Activated naive CD8-positive, alpha-beta T cell (primary cell): ENCODE data around the gene RPS15.
A peak's percentile ranks its signal among the peaks of the same experiment; 100 is the strongest.
"Not testable (repeated sequence)": the region's sequence is repeated elsewhere in the genome, so short reads cannot be mapped to it uniquely, and the experiment has no call there.

Experiments used
- H3K27ac Mint-ChIP-seq: one replicate; pipeline ENCODE4 v1.8.0; 2021; ENCODE audit warnings: mixed read lengths
- H3K27me3 Mint-ChIP-seq: one replicate; pipeline ENCODE4 v1.8.0; 2021; ENCODE audit warnings: mixed read lengths
- H3K36me3 Mint-ChIP-seq: one replicate; pipeline ENCODE4 v1.8.0; 2021; ENCODE audit warnings: mixed read lengths
- H3K4me1 Mint-ChIP-seq: one replicate; pipeline ENCODE4 v1.8.0; 2021; ENCODE audit warnings: low read depth, mixed read lengths
- H3K4me3 Mint-ChIP-seq: one replicate; pipeline ENCODE4 v1.8.0; 2021; ENCODE audit warnings: mild to moderate bottlenecking, mixed read lengths
- H3K9me3 Mint-ChIP-seq: one replicate; pipeline ENCODE4 v1.8.0; 2021; ENCODE audit warnings: low read depth, mixed read lengths

RPS15 gene

GRCh38 chr19:1471010-1471514 is 32.9 kb downstream of the RPS15 start:
- peaks cover 10% of the 10 kb centered on the region for H3K4me1 Mint-ChIP-seq
- H3K27me3 Mint-ChIP-seq = no peaks in the 10 kb centered on the region
- no peaks in the 10 kb centered on the region for H3K36me3 Mint-ChIP-seq
- H3K27ac Mint-ChIP-seq = no peak overlapping the region
- H3K4me3 Mint-ChIP-seq = peak overlapping the region; percentile 59
- no peaks in the 10 kb centered on the region for H3K9me3 Mint-ChIP-seq

- no peak overlapping the region for H3K27ac Mint-ChIP-seq
- H3K9me3 Mint-ChIP-seq = no peaks in the 10 kb centered on the region
- peaks cover 10% of the 10 kb centered on the region for H3K4me1 Mint-ChIP-seq
- H3K27me3 Mint-ChIP-seq = no peaks in the 10 kb centered on the region
- no peak overlapping the region for H3K4me3 Mint-ChIP-seq
- H3K36me3 Mint-ChIP-seq = no peaks in the 10 kb centered on the region
Measured at GRCh38 chr19:1471515-1472160, 33.4 kb downstream of the RPS15 start.

- Mint-ChIP-seq H3K4me3 (no peak overlapping the region), H3K9me3 (no peaks in the 10 kb centered on the region), H3K4me1 (peaks cover 14% of the 10 kb centered on the region), H3K36me3 (no peaks in the 10 kb centered on the region), H3K27ac (no peak overlapping the region), H3K27me3 (no peaks in the 10 kb centered on the region)
Measured at GRCh38 chr19:1472231-1473084, 34.3 kb downstream of the RPS15 start.

- Mint-ChIP-seq H3K27me3 (no peaks in the 10 kb centered on the region), H3K4me1 (peaks cover 15% of the 10 kb centered on the region), H3K27ac (no peak overlapping the region), H3K4me3 (no peak overlapping the region), H3K9me3 (no peaks in the 10 kb centered on the region), H3K36me3 (no peaks in the 10 kb centered on the region)
Measured at GRCh38 chr19:1473085-1473851, 35.1 kb downstream of the RPS15 start.

DNA sequence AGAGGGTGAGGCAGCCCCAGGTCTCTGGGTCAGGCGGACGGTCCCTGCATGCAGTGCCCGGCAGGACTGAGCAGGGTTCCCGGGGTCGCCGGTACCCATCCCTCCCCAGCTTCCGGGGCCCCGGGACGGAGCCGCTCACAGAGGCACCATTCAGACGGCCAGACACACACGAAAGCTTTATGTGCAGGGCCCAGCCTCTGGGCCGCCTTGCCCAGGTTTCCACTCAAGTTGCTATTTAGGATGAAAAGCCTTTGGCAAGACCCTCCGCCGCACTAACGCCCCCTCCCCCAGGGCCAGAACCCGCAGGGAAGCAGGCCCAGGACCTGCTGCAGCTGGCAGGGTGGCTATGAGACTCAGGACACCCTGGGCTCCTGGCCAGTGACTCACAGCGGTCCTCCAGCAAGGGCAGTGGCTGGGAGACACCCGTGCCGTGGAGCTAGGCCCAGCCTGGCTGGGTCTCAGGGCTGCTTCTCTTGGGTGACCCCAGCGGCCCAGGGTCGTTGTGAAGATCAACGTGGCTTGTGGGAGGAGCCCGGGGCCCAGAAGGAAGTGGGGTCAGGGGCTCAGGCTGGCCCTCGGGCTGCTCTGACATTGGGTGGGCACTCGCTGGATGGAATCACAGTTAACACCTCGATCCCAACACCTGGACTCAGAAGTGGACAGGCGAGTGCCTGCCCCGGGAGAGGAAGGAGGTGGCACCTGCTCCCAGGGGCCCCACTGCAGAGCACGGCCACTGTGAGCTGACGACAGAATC is 36.0 kb downstream of the RPS15 start:
- Mint-ChIP-seq H3K36me3 (no peaks in the 10 kb centered on the region), H3K9me3 (no peaks in the 10 kb centered on the region), H3K4me3 (no peak overlapping the region), H3K27ac (no peak overlapping the region), H3K4me1 (peaks cover 18% of the 10 kb centered on the region), H3K27me3 (no peaks in the 10 kb centered on the region)

DNA sequence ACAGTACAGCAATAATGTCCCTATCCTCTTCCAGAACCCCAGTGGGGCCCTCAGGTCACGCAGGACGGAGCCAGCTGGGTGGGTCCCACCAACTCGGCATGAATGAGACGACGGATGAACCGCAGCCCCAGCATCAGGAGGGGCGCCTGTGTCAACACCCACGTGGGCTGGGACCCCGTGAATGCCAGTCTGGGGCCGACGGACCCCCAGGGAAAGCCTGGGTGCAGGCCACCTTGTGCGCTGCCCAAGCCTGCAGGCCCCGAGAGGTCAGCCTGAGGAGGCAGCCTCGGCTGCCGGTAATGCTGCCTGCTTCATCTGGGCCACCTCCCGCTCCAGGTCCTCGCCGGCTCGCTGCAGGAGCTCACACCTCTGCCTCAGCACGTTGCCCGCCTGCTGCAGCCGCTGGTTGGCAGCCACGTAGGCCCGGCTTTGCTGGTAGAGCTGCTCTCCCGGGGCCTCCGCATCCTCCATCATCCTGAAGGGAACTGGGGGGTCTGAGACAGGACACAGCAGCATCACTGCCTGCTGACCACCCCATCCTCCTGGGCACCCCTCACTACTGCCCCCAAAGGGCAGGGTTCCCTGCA is 36.7 kb downstream of the RPS15 start:
- H3K4me1 Mint-ChIP-seq = peaks cover 19% of the 10 kb centered on the region
- no peaks in the 10 kb centered on the region for H3K27me3 Mint-ChIP-seq
- H3K36me3 Mint-ChIP-seq = no peaks in the 10 kb centered on the region
- no peak overlapping the region for H3K4me3 Mint-ChIP-seq
- no peaks in the 10 kb centered on the region for H3K9me3 Mint-ChIP-seq
- H3K27ac Mint-ChIP-seq = no peak overlapping the region

GRCh38 chr19:1475751-1476437 is 37.7 kb downstream of the RPS15 start:
- Mint-ChIP-seq H3K27ac (no peak overlapping the region), H3K36me3 (no peaks in the 10 kb centered on the region), H3K27me3 (no peaks in the 10 kb centered on the region), H3K4me3 (no peak overlapping the region), H3K4me1 (peaks cover 17% of the 10 kb centered on the region), H3K9me3 (no peaks in the 10 kb centered on the region)

DNA sequence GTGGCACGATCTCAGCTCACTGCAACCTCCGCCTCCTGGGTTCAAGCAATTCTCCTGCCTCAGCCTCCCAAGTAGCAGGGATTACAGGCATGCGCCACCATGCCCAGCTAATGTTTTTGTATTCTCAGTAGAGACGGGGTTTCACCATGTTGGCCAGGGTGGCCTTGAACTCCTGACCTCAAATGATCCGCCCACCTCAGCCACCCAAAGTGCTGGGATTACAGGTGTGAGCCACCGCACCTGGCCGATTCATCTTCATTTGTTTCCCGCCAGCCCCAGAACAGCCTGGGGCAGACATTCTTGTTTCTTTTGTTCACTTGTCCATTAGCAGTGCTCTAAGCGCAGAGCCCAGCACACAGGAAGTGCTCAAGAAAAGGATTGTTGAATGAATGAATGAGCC is 38.9 kb downstream of the RPS15 start:
- peak overlapping the region; percentile 54 for H3K4me3 Mint-ChIP-seq
- H3K36me3 Mint-ChIP-seq, H3K27me3 Mint-ChIP-seq, H3K9me3 Mint-ChIP-seq, H3K27ac Mint-ChIP-seq: not testable (repeated sequence)
- H3K4me1 Mint-ChIP-seq = peaks cover 12% of the 10 kb centered on the region

- no peaks in the 10 kb centered on the region for H3K36me3 Mint-ChIP-seq
- H3K4me1 Mint-ChIP-seq = peaks cover 9% of the 10 kb centered on the region
- peak within 1 kb of the TSS; percentile 97 for H3K4me3 Mint-ChIP-seq
Measured at GRCh38 chr19:1478934-1479707, 40.9 kb downstream of the RPS15 start, which contains the start of gene C19orf25. Gene C19orf25 (minus strand): TSS chr19:1479215. CDS start chr19:1478903, 312 bp downstream.

GRCh38 chr19:1481224-1481892 is 43.2 kb downstream of the RPS15 start:
- no peak overlapping the region for H3K27ac Mint-ChIP-seq
- H3K4me1 Mint-ChIP-seq = peaks cover 9% of the 10 kb centered on the region
- H3K36me3 Mint-ChIP-seq = no peaks in the 10 kb centered on the region
- no peaks in the 10 kb centered on the region for H3K9me3 Mint-ChIP-seq
- H3K4me3 Mint-ChIP-seq = no peak overlapping the region
- no peaks in the 10 kb centered on the region for H3K27me3 Mint-ChIP-seq

More at GRCh38 chr19:1478934-1479707, 40.9 kb downstream of the RPS15 start, which contains the start of gene C19orf25:
- Mint-ChIP-seq H3K9me3 (no peaks in the 10 kb centered on the region), H3K27me3 (no peaks in the 10 kb centered on the region), H3K27ac (peak within 1 kb of the TSS; percentile 93)

GRCh38 chr19:1481893-1482360 is 43.7 kb downstream of the RPS15 start:
- H3K4me3 Mint-ChIP-seq = no peak overlapping the region

GRCh38 chr19:1482361-1483130 is 44.4 kb downstream of the RPS15 start:
- Mint-ChIP-seq H3K4me3 (no peak overlapping the region), H3K36me3 (no peaks in the 10 kb centered on the region), H3K27me3 (no peaks in the 10 kb centered on the region), H3K27ac (no peak overlapping the region), H3K9me3 (no peaks in the 10 kb centered on the region), H3K4me1 (peaks cover 4% of the 10 kb centered on the region)

More at GRCh38 chr19:1481893-1482360, 43.7 kb downstream of the RPS15 start:
- no peaks in the 10 kb centered on the region for H3K27me3 Mint-ChIP-seq
- no peak overlapping the region for H3K27ac Mint-ChIP-seq
- no peaks in the 10 kb centered on the region for H3K9me3 Mint-ChIP-seq
- no peaks in the 10 kb centered on the region for H3K36me3 Mint-ChIP-seq
- peaks cover 9% of the 10 kb centered on the region for H3K4me1 Mint-ChIP-seq
